ENCODE results near the gene C4BPB. TPM values are rescaled to one million over a fixed set of nuclear protein-coding genes. Genes with fewer than 3 reads are reported as not detected.
A peak's percentile ranks its signal among the peaks of the same experiment; 100 is the strongest.

The C4BPB gene
- total and polyA plus RNA-seq, 2 of the 13 experiments (the other 11 are each of a cell fraction or from before 2014, with no cell fraction given): 155 to 266 TPM

DNA sequence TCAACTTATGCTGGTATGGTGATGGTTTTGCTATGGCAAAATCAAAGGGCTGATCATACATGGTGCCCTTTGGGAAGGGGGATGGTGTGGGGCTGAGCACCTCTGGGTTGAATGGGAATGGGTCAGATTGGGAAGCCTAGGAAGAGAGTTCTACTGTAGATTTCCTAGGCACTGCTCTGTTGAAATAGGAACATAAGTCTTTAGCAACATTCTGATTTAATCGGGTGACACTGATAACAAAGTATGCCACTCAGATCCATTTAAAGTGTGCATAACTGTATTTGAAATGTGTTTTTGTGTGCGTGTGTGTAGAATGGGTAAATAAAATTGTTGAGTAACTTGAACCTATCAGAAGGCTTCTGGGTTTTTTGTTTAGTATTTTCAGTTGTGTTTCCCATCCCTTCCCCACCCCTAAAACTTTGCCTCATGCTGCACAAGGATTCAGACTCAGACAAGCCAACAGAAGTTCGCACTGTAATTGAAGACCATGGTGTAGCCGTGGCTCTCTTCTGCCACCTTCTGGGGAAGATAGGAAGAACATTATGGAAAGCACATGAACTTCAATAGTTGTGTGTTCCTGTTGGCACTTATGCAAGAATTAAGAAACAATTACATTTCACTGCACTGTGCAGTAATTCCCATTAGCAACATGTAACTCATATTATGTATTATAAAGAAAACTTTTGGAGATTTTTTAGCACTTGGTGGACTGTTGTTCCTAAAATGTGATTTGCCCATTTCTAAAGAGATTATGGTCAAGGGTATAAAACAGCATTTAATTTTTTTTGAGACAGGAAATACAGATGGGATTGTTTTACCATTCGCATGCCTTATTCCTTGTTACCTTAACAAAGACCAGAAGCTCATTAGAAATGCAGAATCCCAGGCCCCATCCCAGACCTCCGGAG lies 10.9 kb upstream of the C4BPB start (continued):
- TF ChIP-seq, protein P1, sequence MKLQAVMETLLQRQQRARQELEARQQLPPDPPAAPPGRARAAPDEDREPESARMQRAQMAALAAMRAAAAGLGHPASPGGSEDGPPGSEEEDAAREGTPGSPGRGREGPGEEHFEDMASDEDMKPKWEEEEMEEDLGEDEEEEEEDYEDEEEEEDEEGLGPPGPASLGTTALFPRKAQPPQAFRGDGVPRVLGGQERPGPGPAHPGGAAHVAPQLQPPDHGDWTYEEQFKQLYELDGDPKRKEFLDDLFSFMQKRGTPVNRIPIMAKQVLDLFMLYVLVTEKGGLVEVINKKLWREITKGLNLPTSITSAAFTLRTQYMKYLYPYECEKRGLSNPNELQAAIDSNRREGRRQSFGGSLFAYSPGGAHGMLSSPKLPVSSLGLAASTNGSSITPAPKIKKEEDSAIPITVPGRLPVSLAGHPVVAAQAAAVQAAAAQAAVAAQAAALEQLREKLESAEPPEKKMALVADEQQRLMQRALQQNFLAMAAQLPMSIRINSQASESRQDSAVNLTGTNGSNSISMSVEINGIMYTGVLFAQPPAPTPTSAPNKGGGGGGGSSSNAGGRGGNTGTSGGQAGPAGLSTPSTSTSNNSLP (IDR thresholded peaks at IDR 0.05; ENCODE audit: low read depth, low read length): 0 out of 2 replicates have a peak, but pooled peaks have one; percentile 50
- TF ChIP-seq NCOA2 (CRISPR knock-in tag; IDR thresholded peaks at IDR 0.05) (no peak), ZNF652 (CRISPR knock-in tag; IDR thresholded peaks at IDR 0.05; ENCODE audit: borderline replicate concordance, low read depth) (no peak), NFE2L1 (CRISPR knock-in tag; IDR thresholded peaks at IDR 0.05; ENCODE audit: borderline replicate concordance) (no peak), ZBTB20 (CRISPR knock-in tag; IDR thresholded peaks at IDR 0.05; ENCODE audit: borderline replicate concordance, low read depth) (no peak), MTA3 (CRISPR knock-in tag; IDR thresholded peaks at IDR 0.05) (no peak), MYC (CRISPR knock-in tag; IDR thresholded peaks at IDR 0.05; ENCODE audit: borderline replicate concordance) (no peak), KLF6 (CRISPR knock-in tag; IDR thresholded peaks at IDR 0.05) (no peak), HOXA7 (CRISPR knock-in tag; IDR thresholded peaks at IDR 0.05) (no peak), ATF7-NPFF (CRISPR knock-in tag; IDR thresholded peaks at IDR 0.05; ENCODE audit: low read depth) (no peak), SETDB1 (CRISPR knock-in tag; IDR thresholded peaks at IDR 0.05; ENCODE audit: borderline replicate concordance) (no peak), HDAC2 (CRISPR knock-in tag; IDR thresholded peaks at IDR 0.05) (peak; percentile 15; the same call in 1 of the 2 replicates), POLR2A (IDR thresholded peaks at IDR 0.05; ENCODE audit: insufficient read depth in 1 of 2, low read depth in 2 of 2, low read length in 2 of 2) (no peak), NCOR1 (IDR thresholded peaks at IDR 0.05; ENCODE audit: borderline replicate concordance, low read length) (no peak), ZNF607 (CRISPR knock-in tag; IDR thresholded peaks at IDR 0.05; ENCODE audit: borderline replicate concordance) (no peak), ZNF614 (CRISPR knock-in tag; IDR thresholded peaks at IDR 0.05; ENCODE audit: borderline replicate concordance) (no peak), REPIN1 (CRISPR knock-in tag; IDR thresholded peaks at IDR 0.05; ENCODE audit: borderline replicate concordance, low read depth) (no peak)
- TF ChIP-seq, protein P2, sequence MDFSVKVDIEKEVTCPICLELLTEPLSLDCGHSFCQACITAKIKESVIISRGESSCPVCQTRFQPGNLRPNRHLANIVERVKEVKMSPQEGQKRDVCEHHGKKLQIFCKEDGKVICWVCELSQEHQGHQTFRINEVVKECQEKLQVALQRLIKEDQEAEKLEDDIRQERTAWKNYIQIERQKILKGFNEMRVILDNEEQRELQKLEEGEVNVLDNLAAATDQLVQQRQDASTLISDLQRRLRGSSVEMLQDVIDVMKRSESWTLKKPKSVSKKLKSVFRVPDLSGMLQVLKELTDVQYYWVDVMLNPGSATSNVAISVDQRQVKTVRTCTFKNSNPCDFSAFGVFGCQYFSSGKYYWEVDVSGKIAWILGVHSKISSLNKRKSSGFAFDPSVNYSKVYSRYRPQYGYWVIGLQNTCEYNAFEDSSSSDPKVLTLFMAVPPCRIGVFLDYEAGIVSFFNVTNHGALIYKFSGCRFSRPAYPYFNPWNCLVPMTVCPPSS (IDR thresholded peaks at IDR 0.05): no peak
- TF ChIP-seq, protein P3, sequence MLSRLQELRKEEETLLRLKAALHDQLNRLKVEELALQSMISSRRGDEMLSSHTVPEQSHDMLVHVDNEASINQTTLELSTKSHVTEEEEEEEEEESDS (CRISPR knock-in tag; IDR thresholded peaks at IDR 0.05; ENCODE audit: borderline replicate concordance): no peak
- TF ChIP-seq, protein P4, sequence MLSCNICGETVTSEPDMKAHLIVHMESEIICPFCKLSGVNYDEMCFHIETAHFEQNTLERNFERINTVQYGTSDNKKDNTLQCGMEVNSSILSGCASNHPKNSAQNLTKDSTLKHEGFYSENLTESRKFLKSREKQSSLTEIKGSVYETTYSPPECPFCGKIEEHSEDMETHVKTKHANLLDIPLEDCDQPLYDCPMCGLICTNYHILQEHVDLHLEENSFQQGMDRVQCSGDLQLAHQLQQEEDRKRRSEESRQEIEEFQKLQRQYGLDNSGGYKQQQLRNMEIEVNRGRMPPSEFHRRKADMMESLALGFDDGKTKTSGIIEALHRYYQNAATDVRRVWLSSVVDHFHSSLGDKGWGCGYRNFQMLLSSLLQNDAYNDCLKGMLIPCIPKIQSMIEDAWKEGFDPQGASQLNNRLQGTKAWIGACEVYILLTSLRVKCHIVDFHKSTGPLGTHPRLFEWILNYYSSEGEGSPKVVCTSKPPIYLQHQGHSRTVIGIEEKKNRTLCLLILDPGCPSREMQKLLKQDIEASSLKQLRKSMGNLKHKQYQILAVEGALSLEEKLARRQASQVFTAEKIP (CRISPR knock-in tag; IDR thresholded peaks at IDR 0.05; ENCODE audit: borderline replicate concordance): no peak
- TF ChIP-seq, protein P5, sequence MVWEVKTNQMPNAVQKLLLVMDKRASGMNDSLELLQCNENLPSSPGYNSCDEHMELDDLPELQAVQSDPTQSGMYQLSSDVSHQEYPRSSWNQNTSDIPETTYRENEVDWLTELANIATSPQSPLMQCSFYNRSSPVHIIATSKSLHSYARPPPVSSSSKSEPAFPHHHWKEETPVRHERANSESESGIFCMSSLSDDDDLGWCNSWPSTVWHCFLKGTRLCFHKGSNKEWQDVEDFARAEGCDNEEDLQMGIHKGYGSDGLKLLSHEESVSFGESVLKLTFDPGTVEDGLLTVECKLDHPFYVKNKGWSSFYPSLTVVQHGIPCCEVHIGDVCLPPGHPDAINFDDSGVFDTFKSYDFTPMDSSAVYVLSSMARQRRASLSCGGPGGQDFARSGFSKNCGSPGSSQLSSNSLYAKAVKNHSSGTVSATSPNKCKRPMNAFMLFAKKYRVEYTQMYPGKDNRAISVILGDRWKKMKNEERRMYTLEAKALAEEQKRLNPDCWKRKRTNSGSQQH (CRISPR knock-in tag; IDR thresholded peaks at IDR 0.05; ENCODE audit: low read depth): no peak
- TF ChIP-seq, protein P6, sequence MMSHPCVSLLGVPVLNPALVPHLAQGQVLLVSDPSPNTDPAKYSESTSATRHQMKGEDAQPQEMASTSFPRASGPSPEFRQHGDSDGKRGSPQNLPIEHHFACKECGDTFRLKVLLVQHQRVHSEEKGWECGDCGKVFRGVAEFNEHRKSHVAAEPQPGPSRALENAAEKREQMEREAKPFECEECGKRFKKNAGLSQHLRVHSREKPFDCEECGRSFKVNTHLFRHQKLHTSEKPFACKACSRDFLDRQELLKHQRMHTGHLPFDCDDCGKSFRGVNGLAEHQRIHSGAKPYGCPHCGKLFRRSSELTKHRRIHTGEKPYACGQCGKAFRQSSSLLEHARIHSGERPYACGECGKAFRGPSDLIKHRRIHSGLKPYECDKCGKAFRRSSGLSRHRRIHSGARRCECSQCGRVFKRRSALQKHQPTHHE (CRISPR knock-in tag; IDR thresholded peaks at IDR 0.05; ENCODE audit: borderline replicate concordance): no peak
